ENCODE results near the gene RPL29.
"Not testable (repeated sequence)": the region's sequence is repeated elsewhere in the genome, so short reads cannot be mapped to it uniquely, and the experiment has no call there.

Gene RPL29

DNA sequence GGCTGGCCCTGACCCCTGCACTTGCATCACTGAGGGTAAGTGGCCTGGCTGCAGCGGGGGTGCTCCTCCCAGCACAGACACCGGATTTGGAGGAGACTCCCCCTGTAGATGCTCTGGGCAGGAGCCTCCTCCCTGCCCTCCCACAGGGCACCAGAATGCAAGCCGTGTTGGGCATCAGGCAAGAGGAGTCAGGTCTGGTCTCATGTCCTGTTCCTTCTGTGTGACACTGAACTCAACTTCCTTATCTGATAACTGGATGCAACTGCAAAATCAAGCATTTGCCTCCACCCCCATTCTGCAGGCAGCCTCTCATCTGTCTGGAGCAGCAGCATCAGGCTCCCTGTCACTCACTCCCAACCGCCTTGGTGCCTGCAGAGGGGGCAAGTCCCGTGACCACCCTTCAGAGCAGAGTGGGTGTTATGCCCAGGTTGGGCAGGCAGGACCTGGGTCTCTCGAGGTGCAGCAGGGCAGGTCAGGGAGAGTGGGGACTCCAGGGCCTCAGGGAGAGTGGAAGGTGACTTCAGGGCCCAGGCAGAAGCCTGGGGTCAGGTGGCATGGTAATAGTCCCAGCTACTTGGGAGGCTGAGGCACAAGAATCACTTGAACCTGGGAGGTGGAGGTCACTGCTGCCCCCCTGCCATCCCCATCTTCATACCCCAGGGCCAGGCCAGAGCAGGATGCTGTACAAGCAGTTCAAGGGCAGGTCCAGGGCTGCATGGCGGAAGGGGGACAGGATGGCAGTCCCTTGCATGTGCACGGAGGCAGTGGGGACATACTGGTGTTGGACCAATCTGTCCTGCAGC, 10.5 kb upstream of the RPL29 start:
- no peak for DNase-seq (ENCODE audit: low read depth, low spot score)

- DNase-seq (ENCODE audit: low read depth, low spot score), result no peak
Observed at GRCh38 chr3:52005571-52005986, 9.9 kb upstream of the RPL29 start.

- DNase-seq (ENCODE audit: low read depth, low spot score), result no peak
Observed at GRCh38 chr3:52004906-52005395, 9.3 kb upstream of the RPL29 start.

DNA sequence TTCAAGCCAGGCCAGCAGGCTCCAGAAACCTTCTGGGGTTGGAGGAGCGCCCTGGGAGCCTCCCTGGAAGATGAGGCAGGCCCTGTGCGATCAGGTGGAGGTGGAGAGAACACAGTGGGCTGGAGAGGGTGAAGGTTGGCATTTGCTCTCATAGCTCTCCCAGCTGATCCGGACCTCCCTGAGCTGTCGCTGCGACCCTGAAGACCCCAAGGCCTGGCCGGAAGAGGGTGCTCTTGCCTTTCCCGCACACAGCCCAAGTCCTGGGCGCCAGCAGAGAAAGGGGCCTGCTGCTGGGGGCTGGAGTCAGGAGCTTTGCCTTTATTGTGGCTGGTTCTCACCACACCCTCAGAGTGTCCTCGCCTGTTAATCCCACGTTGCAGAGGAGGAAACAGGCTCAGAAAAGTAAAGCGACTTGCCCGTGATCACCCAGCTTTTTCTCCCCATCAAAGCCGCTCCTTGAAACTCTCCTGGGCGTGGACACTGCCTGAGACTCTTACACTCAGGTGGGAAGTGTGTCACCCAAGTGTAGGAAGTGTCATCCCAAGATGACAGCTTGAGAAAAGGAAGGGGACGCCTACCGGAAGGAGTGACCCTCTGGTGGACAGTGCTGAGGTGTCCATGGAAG, 8.6 kb upstream of the RPL29 start:
- DNase-seq (ENCODE audit: low read depth, low spot score), result no peak

GRCh38 chr3:52002748-52003147, 7.1 kb upstream of the RPL29 start:
- no peak for DNase-seq (ENCODE audit: low read depth, low spot score)

GRCh38 chr3:52001443-52001974, 5.8 kb upstream of the RPL29 start:
- DNase-seq (ENCODE audit: low read depth, low spot score), result peak; percentile 87

DNA sequence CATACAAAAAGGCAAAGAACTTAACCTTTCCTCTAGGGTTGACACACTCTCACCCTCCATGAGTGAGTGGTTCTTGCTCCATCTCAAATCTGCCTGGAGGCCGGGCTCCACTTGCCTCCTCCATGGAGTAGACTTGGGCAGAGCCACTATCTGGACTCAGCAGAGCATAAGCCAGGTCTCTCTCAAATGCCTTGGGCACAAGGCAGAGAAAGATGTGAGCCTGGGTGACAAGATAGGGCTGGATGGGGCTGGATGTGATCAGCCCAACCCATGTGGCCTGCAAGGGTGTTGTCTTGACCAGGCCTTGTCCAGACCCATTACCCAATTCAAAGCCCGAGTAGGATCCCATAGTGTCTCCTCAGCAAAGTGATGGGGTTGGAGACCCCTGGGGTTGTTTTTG, 4.2 kb upstream of the RPL29 start:
- DNase-seq (ENCODE audit: low read depth, low spot score), result no peak

GRCh38 chr3:51998774-51999173, 3.1 kb upstream of the RPL29 start:
- no peak for DNase-seq (ENCODE audit: low read depth, low spot score)

- no peak for DNase-seq (ENCODE audit: low read depth, low spot score)
Observed at GRCh38 chr3:51997935-51998596, 2.4 kb upstream of the RPL29 start.

- DNase-seq (ENCODE audit: low read depth, low spot score), result no peak
Observed at GRCh38 chr3:51997172-51997571, 1.5 kb upstream of the RPL29 start.

- no peak for DNase-seq (ENCODE audit: low read depth, low spot score)
Observed at GRCh38 chr3:51994530-51994929, 1.2 kb downstream of the RPL29 start.

DNA sequence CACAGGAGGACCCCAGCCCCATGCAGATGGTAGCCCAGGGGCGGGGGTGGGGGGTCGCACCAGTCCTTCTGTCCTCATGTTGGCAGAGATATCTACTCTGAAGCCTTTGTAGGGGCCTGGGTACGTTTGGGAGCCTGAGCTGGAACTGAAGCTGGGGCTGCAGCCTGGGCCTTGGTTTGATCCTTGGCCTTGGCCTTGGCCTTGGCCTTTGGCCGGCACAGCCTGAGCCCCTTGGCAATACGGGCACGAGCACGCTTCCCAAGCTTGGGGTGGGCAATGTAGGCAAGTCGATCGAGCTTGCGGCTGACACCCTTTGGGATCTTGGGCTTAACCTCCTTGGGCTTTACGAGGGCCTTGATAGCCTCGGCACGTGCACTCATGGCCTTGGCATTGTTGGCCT, 2.0 kb downstream of the RPL29 start:
- not testable (repeated sequence) for DNase-seq (ENCODE audit: low read depth, low spot score)

- DNase-seq (ENCODE audit: low read depth, low spot score), result no peak
Observed at GRCh38 chr3:51992017-51992682, 3.5 kb downstream of the RPL29 start.

DNA sequence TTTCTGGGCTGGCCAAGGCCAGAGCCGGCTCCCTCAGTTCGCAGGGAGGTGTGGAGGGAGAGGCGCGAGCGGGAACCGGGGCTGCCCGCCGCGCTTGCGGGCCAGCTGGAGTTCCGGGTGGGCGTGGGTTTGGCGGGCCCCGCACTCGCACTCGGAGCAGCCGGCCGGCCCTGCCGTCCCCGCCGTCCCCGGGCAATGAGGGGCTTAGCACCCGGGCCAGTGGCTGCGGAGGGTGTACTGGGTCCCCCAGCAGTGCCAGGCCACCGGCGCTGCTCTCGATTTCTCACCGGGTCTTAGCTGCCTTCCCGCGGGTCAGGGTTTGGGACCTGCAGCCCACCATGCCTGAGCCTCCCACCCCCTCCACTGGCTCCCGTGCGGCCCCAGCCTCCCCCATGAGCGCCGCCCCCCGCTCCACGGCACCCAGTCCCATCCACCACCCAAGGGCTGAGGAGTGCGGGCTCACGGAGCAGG, 5.2 kb downstream of the RPL29 start:
- not testable (repeated sequence) for DNase-seq (ENCODE audit: low read depth, low spot score)

- DNase-seq (ENCODE audit: low read depth, low spot score), result no peak
Observed at GRCh38 chr3:51988286-51989146, 7.2 kb downstream of the RPL29 start.

DNA sequence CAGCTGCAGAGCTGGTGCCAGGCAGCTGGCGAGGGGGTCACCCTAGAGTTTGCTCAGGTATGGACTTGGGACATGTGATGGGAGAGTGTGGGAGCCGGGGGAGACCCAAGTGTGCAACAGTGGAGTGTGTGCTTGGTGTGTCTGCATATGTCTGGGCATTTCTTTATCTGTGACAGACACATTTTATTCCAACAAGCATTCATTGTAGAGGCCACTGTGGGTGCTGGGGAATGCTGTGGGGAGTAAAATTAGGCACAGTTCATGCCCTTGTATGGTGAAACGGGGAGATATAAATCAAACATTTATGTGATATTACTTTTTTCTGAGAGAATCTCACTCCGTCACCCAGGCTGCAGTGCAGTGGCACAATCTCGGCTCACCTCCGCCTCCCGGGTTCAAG, 8.1 kb downstream of the RPL29 start:
- DNase-seq (ENCODE audit: low read depth, low spot score), result no peak

DNA sequence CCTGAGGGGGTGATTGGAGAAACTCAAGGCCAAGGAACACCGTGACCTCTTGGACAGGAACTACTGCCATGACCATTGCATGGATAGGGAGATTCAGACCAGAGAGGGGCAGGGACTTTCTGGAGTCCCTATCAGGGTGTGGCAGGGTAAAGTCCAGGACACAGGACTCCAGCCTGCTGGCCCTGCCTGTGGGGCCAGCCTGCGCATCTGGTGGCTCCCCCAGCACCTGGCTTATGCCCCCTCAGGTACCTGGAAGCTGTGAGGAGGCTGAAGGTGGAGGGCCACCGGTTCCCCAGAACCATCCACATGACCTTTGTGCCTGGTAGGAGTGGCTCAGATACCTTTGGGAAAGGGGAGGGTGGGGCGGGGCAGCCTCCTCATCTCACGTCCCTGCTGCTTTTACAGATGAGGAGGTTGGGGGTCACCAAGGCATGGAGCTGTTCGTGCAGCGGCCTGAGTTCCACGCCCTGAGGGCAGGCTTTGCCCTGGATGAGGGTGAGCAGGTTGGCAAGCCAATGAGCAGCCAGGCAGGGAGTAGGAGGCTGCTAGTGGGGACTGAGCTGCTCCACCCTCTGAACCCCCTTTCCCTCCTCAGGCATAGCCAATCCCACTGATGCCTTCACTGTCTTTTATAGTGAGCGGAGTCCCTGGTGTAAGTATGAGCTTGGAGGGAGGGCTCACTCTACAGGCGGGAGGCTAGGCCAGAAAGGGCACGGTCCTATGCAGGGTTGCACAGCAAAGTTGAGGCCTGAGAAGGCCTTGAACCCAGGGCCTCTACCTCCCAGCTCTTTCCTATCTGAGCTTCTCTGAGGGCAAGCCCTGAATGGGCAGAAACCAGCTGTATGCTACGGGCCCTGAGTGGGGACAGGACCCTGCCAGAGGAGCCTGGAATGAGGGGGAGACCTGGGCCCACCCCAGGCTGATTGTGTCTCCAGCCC, 9.4 kb downstream of the RPL29 start:
- DNase-seq (ENCODE audit: low read depth, low spot score), result no peak

DNA sequence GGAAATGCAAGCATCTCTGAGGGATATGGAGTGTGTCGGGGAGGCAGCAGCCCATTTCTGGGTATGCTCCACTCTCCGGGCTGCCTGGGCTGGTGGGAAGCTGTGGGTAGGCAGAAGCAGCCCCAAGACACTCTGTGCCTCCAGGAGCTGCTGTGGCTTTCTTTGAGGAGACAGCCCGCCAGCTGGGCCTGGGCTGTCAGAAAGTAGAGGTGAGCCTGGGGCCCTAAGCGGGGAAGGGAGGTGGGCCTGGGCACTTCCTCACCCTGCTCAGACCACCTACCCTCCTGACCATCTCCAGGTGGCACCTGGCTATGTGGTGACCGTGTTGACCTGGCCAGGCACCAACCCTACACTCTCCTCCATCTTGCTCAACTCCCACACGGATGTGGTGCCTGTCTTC, 10.6 kb downstream of the RPL29 start:
- no peak for DNase-seq (ENCODE audit: low read depth, low spot score)

DNA sequence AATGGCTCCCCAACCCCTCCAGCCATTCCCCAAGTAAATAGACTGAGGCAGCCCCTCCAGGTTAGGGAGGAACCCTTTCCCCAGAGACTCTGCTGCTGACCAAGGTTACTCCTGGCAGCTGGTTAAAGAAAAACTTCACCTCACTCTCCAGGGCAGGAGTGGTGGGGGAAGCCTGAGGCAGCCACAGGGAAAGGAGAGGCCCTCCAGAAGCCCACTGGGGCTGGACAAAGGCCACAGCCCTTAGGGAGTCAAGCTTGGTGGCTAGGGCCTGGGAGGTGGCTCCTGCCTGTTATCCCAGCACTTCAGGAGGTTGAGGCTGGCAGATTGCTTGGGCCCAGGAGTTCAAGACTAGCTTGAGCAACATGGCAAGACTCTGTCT, 11.4 kb downstream of the RPL29 start:
- no peak for DNase-seq (ENCODE audit: low read depth, low spot score)
